ENCODE measurements around the gene CCDC12.

Gene CCDC12

DNA sequence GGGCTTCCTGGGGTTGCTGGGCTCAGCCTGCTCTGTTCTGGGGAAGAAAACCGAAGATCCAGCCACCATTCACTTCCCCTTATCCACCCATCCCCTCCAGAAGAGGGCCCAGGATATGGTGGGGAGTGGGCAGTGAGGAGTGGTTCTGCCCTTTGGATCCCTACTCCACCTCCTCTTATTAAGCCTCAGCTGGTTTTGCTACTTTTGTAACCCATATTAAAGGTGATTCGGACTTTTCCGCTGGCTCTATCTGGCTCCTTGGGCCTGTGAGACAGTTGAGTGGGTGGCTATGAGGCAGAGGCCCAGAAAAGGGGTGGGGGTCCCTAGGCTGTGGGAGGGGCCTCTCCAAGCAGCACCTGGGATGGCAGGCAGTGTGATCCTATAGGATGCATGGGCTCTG is 36.7 kb upstream of the CCDC12 start:
- H3K36me3 ChIP-seq (ENCODE audit: control insufficient read depth, insufficient read depth, low read length): peaks cover 12% of the 10 kb centered on the region
- no peaks in the 10 kb centered on the region for H3K9me3 ChIP-seq (ENCODE audit: control insufficient read depth, low read length)
- peaks cover 6% of the 10 kb centered on the region for H3K4me1 ChIP-seq (ENCODE audit: control insufficient read depth, insufficient read depth, low read length)
- no peaks in the 10 kb centered on the region for H3K27me3 ChIP-seq (ENCODE audit: control insufficient read depth, insufficient read depth, low read length)
- no peak overlapping the region for H3K4me3 ChIP-seq (ENCODE audit: low read length)
- H3K9ac ChIP-seq (ENCODE audit: low read length): no peak overlapping the region

DNA sequence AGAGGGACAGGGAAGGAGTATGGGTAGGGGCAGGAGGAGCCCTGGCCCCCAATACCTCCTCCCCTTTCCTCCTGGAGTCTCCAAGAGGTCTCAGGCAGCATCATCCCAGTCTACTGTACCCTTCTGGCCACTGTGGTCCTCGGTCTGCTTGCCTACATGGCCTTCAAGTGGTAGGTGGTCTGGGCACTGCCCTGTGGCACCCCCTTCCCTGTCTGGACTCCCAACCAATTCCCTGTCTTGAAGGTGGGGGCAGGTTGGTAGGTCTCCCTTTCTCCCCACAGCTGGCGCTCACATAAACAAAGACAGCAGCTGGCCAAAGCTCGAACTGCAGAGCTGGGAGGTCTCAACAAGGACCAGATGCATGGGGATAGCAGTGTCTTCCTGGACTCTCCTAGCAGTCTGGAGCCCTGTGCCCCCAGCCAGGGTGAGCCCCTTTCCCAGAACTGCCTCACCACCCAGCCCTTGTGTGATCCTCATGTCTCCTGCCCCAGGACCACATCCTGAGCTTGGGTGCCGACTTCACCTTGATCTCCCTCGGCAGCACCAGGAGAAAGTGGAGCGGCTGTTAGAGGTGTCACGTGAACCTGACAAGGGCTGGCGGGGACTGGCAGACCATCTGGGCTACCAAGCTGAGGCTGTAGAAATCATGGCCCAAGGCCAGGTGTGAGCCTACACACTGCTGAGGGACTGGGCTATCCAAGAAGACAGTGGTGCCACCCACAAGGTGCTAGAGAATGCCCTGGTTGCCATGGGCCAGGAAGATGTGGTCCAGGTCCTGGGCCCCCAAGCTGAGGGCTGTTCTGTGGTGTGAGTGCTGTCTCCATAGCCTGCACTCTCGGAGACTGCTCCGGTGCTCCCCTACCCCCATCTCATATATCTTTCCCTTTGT is 36.0 kb upstream of the CCDC12 start:
- H3K36me3 ChIP-seq (ENCODE audit: control insufficient read depth, insufficient read depth, low read length): peaks cover 15% of the 10 kb centered on the region

DNA sequence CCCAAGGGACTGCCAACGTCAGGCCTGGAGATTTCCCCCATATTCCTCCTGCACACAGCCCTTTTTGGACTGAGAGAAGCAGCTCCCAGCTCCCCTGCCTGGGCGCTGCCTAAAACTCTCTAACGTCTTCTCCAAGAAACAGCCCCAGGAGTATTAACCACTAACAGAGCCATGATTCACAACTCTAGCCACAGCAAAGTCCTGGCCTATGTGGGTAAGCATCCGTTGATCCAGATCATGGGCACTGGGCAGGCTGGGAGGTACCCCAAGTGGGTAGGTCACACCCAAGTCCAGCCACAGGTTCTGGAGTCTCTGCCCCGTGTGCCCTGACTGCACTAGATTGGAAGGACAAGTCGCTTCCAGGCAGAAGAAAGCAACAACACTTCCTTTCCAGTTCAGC is 34.8 kb upstream of the CCDC12 start:
- H3K4me3 ChIP-seq (ENCODE audit: low read length): no peak overlapping the region
- H3K4me1 ChIP-seq (ENCODE audit: control insufficient read depth, insufficient read depth, low read length): peaks cover 6% of the 10 kb centered on the region
- H3K36me3 ChIP-seq (ENCODE audit: control insufficient read depth, insufficient read depth, low read length): peaks cover 8% of the 10 kb centered on the region
- no peak overlapping the region for H3K9ac ChIP-seq (ENCODE audit: low read length)
- H3K27me3 ChIP-seq (ENCODE audit: control insufficient read depth, insufficient read depth, low read length): no peaks in the 10 kb centered on the region
- no peaks in the 10 kb centered on the region for H3K9me3 ChIP-seq (ENCODE audit: control insufficient read depth, low read length)

More for the DNA sequence above, 36.0 kb upstream of the CCDC12 start:
- H3K9me3 ChIP-seq (ENCODE audit: control insufficient read depth, low read length): no peaks in the 10 kb centered on the region
- no peaks in the 10 kb centered on the region for H3K27me3 ChIP-seq (ENCODE audit: control insufficient read depth, insufficient read depth, low read length)
- H3K4me1 ChIP-seq (ENCODE audit: control insufficient read depth, insufficient read depth, low read length): peaks cover 6% of the 10 kb centered on the region
- H3K9ac ChIP-seq (ENCODE audit: low read length): no peak overlapping the region
- no peak overlapping the region for H3K4me3 ChIP-seq (ENCODE audit: low read length)

DNA sequence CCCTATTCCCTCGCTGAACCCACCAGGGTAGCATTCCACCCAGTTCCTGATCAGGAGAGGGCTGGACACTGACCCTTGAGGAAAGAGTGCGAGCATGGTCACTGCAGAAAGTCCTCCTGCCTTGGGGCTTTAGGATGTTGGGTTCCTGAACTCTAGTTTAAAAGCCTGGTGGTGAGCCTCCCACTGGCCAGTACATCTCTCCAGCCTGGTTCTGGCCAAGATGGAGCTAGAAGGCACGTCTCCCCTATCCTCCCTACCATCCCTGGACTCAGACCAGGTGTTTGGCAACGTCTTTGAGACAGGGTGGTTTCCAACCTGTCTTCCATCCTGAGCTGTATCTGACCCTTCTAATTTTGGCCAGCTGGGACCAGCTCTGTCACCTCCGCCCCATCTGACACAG is 34.4 kb upstream of the CCDC12 start:
- Histone ChIP-seq H3K4me3 (ENCODE audit: low read length) (no peak overlapping the region), H3K9ac (ENCODE audit: low read length) (no peak overlapping the region), H3K36me3 (ENCODE audit: control insufficient read depth, insufficient read depth, low read length) (peaks cover 8% of the 10 kb centered on the region), H3K4me1 (ENCODE audit: control insufficient read depth, insufficient read depth, low read length) (peaks cover 6% of the 10 kb centered on the region), H3K27me3 (ENCODE audit: control insufficient read depth, insufficient read depth, low read length) (no peaks in the 10 kb centered on the region), H3K9me3 (ENCODE audit: control insufficient read depth, low read length) (no peaks in the 10 kb centered on the region)

DNA sequence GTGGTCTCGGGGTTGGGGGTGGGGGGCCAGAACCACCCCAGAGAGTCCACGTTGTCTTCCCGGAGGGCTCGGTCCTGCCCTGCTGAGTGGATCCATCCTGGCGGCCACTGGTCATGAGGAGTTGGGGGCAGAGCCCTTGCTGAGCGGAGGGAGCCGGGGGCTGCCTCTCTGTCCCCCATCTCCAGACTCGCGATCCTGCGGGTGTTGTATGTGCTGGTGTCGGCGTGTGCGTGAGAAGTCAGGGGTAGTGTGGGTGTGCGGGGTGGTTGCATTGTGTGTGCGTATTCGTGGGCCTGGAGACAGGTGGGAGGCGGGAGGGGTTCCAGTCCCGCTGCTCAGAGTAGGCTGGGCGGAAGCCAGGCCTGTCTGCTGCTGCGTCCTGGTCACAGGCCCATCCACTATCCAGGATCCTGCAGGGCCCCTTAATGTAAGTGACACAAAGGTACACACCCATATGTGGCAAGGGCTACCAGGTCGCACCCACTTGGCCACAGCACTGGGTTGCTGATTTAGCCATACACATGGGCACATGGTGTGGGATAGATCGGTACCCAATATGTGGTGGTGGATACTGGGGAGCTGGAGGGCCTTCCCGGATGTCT is 33.7 kb upstream of the CCDC12 start:
- H3K36me3 ChIP-seq (ENCODE audit: control insufficient read depth, insufficient read depth, low read length): peaks cover 8% of the 10 kb centered on the region

DNA sequence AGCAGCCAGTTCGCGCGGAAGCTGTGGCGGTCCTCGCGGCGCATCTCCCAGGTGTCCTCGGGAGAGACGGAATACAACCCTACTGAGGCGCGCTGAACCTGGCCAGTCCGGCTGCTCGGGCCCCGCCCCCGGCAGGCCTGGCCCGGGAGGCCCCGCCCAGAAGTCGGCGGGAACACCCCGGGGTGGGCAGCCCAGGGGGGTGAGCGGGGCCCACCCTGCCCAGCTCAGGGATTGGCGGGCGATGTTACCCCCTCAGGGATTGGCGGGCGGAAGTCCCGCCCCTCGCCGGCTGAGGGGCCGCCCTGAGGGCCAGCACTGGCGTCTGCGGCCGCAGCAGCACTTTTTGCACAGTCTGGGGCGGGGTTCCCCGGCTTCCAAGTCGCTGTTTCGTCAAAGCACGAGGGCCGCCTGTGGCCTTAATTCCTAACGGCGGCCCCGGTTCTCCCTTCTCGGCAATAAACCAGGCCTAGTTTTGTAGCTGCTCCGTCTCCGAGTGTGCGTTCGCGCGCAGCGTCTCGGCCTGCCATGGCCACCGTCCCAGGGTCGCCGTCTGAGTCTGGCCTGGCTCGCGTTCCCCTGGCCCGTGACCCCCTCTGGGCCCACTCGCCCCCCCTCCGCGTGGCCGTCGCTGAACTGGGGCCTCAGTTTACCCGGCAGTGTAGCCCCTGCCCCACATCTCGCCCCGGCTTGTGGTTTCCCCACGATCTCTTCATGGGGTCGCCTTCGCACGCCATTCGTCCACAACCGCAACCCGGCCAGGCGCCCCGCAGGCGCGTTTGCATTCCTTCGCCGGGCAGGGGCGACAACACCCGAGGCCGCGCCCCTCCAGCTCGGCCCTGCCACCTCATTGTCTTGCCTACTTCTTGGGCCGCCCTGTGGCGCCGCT is 32.9 kb upstream of the CCDC12 start:
- peaks cover 8% of the 10 kb centered on the region for H3K36me3 ChIP-seq (ENCODE audit: control insufficient read depth, insufficient read depth, low read length)
- H3K4me1 ChIP-seq (ENCODE audit: control insufficient read depth, insufficient read depth, low read length): peaks cover 6% of the 10 kb centered on the region
- H3K9me3 ChIP-seq (ENCODE audit: control insufficient read depth, low read length): no peaks in the 10 kb centered on the region
- H3K27me3 ChIP-seq (ENCODE audit: control insufficient read depth, insufficient read depth, low read length): no peaks in the 10 kb centered on the region
- no peak overlapping the region for H3K4me3 ChIP-seq (ENCODE audit: low read length)
- peak overlapping the region; percentile 35 for H3K9ac ChIP-seq (ENCODE audit: low read length)

More for the DNA sequence above, 33.7 kb upstream of the CCDC12 start:
- Histone ChIP-seq H3K4me3 (ENCODE audit: low read length) (no peak overlapping the region), H3K4me1 (ENCODE audit: control insufficient read depth, insufficient read depth, low read length) (peaks cover 6% of the 10 kb centered on the region), H3K27me3 (ENCODE audit: control insufficient read depth, insufficient read depth, low read length) (no peaks in the 10 kb centered on the region), H3K9ac (ENCODE audit: low read length) (peak overlapping the region; percentile 35), H3K9me3 (ENCODE audit: control insufficient read depth, low read length) (no peaks in the 10 kb centered on the region)

DNA sequence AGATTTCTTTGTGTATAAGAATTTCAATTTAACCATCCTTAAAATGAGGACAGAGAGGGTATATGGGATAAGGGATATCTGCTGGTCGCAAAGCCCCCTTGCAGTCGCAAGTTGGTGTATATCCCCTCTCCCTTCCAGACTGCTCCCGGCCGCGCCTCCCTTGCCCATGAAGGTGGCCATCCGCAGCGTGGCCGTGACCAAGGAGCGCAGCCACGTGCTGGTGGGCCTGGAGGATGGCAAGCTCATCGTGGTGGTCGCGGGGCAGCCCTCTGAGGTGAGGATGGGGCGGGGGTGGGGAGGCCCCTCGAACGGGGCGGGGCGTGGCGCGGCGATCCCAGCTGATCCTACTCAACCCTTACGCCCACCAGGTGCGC is 32.3 kb upstream of the CCDC12 start:
- Histone ChIP-seq H3K27me3 (ENCODE audit: control insufficient read depth, insufficient read depth, low read length) (no peaks in the 10 kb centered on the region), H3K4me1 (ENCODE audit: control insufficient read depth, insufficient read depth, low read length) (peaks cover 6% of the 10 kb centered on the region), H3K4me3 (ENCODE audit: low read length) (no peak overlapping the region), H3K9me3 (ENCODE audit: control insufficient read depth, low read length) (no peaks in the 10 kb centered on the region), H3K36me3 (ENCODE audit: control insufficient read depth, insufficient read depth, low read length) (peaks cover 8% of the 10 kb centered on the region), H3K9ac (ENCODE audit: low read length) (no peak overlapping the region)

DNA sequence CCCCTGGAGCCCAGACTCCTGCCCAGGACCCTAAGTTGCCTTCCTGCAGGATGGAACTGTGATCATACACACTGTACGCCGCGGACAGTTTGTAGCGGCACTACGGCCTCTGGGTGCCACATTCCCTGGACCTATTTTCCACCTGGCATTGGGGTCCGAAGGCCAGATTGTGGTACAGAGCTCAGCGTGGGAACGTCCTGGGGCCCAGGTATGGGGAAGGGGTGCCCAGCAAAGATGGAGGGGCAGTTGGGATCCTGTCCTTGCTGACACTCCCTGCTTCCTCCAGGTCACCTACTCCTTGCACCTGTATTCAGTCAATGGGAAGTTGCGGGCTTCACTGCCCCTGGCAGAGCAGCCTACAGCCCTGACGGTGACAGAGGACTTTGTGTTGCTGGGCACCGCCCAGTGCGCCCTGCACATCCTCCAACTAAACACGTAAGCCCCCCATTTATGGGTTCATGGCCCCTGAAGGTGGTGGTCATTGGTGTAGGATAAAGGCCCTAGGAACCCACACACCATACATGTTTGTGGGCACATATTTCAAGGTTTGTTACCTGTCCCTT is 31.8 kb upstream of the CCDC12 start:
- H3K27me3 ChIP-seq (ENCODE audit: control insufficient read depth, insufficient read depth, low read length): no peaks in the 10 kb centered on the region
- no peak overlapping the region for H3K9ac ChIP-seq (ENCODE audit: low read length)
- H3K9me3 ChIP-seq (ENCODE audit: control insufficient read depth, low read length): no peaks in the 10 kb centered on the region
- peaks cover 12% of the 10 kb centered on the region for H3K36me3 ChIP-seq (ENCODE audit: control insufficient read depth, insufficient read depth, low read length)
- peaks cover 5% of the 10 kb centered on the region for H3K4me1 ChIP-seq (ENCODE audit: control insufficient read depth, insufficient read depth, low read length)
- H3K4me3 ChIP-seq (ENCODE audit: low read length): no peak overlapping the region

DNA sequence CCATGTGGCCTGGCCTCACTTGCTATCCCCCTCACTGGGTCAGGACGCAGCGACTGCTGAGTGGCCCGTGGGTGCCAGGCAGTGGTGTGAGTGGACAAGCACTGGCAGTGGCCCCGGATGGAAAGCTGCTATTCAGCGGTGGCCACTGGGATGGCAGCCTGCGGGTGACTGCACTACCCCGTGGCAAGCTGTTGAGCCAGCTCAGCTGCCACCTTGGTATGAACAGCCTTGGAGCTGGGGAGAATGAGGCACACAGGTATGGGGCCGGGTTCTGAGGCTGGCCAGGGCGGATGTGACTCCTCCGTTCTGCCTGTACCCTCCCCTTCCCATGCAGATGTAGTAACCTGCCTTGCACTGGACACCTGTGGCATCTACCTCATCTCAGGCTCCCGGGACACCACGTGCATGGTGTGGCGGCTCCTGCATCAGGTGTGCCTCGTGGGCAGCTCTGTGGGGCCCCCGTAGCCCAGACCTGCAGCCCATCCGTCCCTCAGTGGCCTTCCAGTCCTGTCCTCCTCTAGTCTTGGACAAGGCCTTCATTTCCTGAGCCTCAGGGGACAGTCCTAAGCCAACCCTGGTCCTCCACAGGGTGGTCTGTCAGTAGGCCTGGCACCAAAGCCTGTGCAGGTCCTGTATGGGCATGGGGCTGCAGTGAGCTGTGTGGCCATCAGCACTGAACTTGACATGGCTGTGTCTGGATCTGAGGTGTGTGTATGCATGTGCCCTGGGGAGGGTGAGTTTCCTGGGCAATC is 31.1 kb upstream of the CCDC12 start:
- Histone ChIP-seq H3K9me3 (ENCODE audit: control insufficient read depth, low read length) (no peaks in the 10 kb centered on the region), H3K4me3 (ENCODE audit: low read length) (no peak overlapping the region), H3K4me1 (ENCODE audit: control insufficient read depth, insufficient read depth, low read length) (no peaks in the 10 kb centered on the region), H3K9ac (ENCODE audit: low read length) (no peak overlapping the region), H3K27me3 (ENCODE audit: control insufficient read depth, insufficient read depth, low read length) (no peaks in the 10 kb centered on the region), H3K36me3 (ENCODE audit: control insufficient read depth, insufficient read depth, low read length) (peaks cover 17% of the 10 kb centered on the region)

DNA sequence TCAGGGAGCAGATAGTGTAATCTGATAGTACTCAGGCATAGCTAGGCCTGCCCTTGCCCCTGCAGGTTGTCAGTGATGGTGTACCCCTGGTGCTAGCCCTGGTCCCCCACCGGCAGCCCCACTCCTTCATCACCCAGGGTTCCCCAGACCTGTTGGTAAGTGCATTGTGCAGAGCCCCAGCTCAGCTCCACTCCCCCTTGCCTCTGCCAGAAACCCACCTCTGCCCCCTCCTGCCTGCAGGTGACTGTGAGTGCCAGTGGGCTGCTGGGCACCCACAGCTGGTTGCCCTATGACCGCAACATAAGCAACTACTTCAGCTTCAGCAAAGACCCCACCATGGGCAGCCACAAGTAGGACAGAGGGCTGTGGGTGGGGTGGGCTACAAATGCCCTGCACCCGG is 30.5 kb upstream of the CCDC12 start:
- no peak overlapping the region for H3K4me3 ChIP-seq (ENCODE audit: low read length)

DNA sequence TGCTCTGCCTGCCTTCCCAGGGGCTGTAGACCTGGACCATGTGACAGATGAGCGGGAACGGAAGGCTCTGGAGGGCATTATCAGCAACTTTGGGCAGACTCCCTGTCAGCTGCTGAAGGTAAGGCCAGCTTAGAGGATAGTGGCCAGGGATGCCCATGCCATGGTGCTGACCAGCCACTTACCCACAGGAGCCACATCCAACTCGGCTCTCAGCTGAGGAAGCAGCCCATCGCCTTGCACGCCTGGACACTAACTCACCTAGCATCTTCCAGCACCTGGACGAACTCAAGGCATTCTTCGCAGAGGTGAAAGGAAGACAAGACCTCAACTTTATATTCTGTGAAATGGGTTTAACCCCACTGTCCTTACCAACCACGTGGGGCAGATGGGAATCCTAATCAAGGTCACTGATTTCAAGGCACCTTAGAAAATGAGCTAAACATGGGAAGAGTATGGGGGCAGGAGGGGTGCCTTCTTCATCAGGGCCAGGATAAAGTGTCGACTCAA is 29.7 kb upstream of the CCDC12 start:
- H3K36me3 ChIP-seq (ENCODE audit: control insufficient read depth, insufficient read depth, low read length): peaks cover 28% of the 10 kb centered on the region
- no peak overlapping the region for H3K4me3 ChIP-seq (ENCODE audit: low read length)
- H3K4me1 ChIP-seq (ENCODE audit: control insufficient read depth, insufficient read depth, low read length): no peaks in the 10 kb centered on the region
- no peaks in the 10 kb centered on the region for H3K9me3 ChIP-seq (ENCODE audit: control insufficient read depth, low read length)
- H3K9ac ChIP-seq (ENCODE audit: low read length): no peak overlapping the region
- H3K27me3 ChIP-seq (ENCODE audit: control insufficient read depth, insufficient read depth, low read length): no peaks in the 10 kb centered on the region

More for the DNA sequence above, 30.5 kb upstream of the CCDC12 start:
- peaks cover 22% of the 10 kb centered on the region for H3K36me3 ChIP-seq (ENCODE audit: control insufficient read depth, insufficient read depth, low read length)
- no peaks in the 10 kb centered on the region for H3K27me3 ChIP-seq (ENCODE audit: control insufficient read depth, insufficient read depth, low read length)
- no peak overlapping the region for H3K9ac ChIP-seq (ENCODE audit: low read length)
- no peaks in the 10 kb centered on the region for H3K9me3 ChIP-seq (ENCODE audit: control insufficient read depth, low read length)
- H3K4me1 ChIP-seq (ENCODE audit: control insufficient read depth, insufficient read depth, low read length): no peaks in the 10 kb centered on the region

Data from mucosa of stomach (tissue), 1 donor.